HG02973 (cell line): Measurements from ENCODE around the gene VSTM4.

ENCODE experiments used
- ATAC-seq: cut with Tn5 transposase; IDR thresholded peaks from one replicate; pipeline ENCODE4 v1.9.1; 2021; ENCODE audit warnings: moderate library complexity; ENCODE audit not compliant: unreplicated experiment

Gene VSTM4

GRCh38 chr10:49115015-49115795 lies at the start of gene VSTM4:
TSS of gene VSTM4 (minus strand) at chr10:49115522. CDS start at chr10:49115485, 37 bp downstream.
- no peak for ATAC-seq

- ATAC-seq: peak; percentile 69
Measured at GRCh38 chr10:49164559-49165188, 49.4 kb upstream of the VSTM4 start.

GRCh38 chr10:49163741-49164140 lies 48.4 kb upstream of the VSTM4 start:
- ATAC-seq: no peak

- ATAC-seq: no peak
Measured at GRCh38 chr10:49162761-49163310, 47.5 kb upstream of the VSTM4 start.

- no peak for ATAC-seq
Measured at GRCh38 chr10:49162063-49162462, 46.7 kb upstream of the VSTM4 start.

- no peak for ATAC-seq
Measured at GRCh38 chr10:49161411-49161997, 46.2 kb upstream of the VSTM4 start.

GRCh38 chr10:49160814-49161213 lies 45.5 kb upstream of the VSTM4 start:
- no peak for ATAC-seq

- ATAC-seq: no peak
Measured at GRCh38 chr10:49160110-49160509, 44.8 kb upstream of the VSTM4 start.

GRCh38 chr10:49158915-49159314 lies 43.6 kb upstream of the VSTM4 start:
- ATAC-seq: no peak

- no peak for ATAC-seq
Measured at GRCh38 chr10:49158404-49158803, 43.1 kb upstream of the VSTM4 start.

- no peak for ATAC-seq
Measured at GRCh38 chr10:49157229-49157628, 41.9 kb upstream of the VSTM4 start.

- ATAC-seq: no peak
Measured at GRCh38 chr10:49154641-49155040, 39.3 kb upstream of the VSTM4 start.

- no peak for ATAC-seq
Measured at GRCh38 chr10:49153971-49154370, 38.6 kb upstream of the VSTM4 start.

GRCh38 chr10:49153115-49153514 lies 37.8 kb upstream of the VSTM4 start:
- ATAC-seq: no peak

GRCh38 chr10:49152663-49153062 lies 37.3 kb upstream of the VSTM4 start:
- no peak for ATAC-seq

- ATAC-seq: no peak
Measured at GRCh38 chr10:49152037-49152436, 36.7 kb upstream of the VSTM4 start.

GRCh38 chr10:49151481-49151880 lies 36.2 kb upstream of the VSTM4 start:
- ATAC-seq: no peak

GRCh38 chr10:49151025-49151445 lies 35.7 kb upstream of the VSTM4 start:
- ATAC-seq: no peak

- ATAC-seq: no peak
Measured at GRCh38 chr10:49150426-49150825, 35.1 kb upstream of the VSTM4 start.

GRCh38 chr10:49149881-49150280 lies 34.6 kb upstream of the VSTM4 start:
- no peak for ATAC-seq

- ATAC-seq: no peak
Measured at GRCh38 chr10:49144058-49144720, 28.9 kb upstream of the VSTM4 start.
